Natural killer cell (primary cell): ENCODE results near the gene ABHD14A. TPM values are rescaled to one million over a fixed set of nuclear protein-coding genes. Genes with fewer than 3 reads are reported as not detected.

Source experiments
- ATAC-seq, 3 donors: fragments of 150-1000 bp in 2 of 3; fragments of 200-7000 bp in 1 of 3; cut with Tn5 transposase; 1 replicate in 1 of 3; 2 replicates in 2 of 3; pipeline ENCODE4 v1.10.0; 2021; ENCODE audit warnings: mild to moderate bottlenecking in 2 of 3, moderate library complexity in 2 of 3
- DNase-seq, 2 donors: peaks; one replicate each; pipeline versions ENCODE4 v3.0.0 to v3.0.0-alpha.2; 2013 to 2021; ENCODE audit warnings: mixed read lengths in 1 of 2
- H3K27ac ChIP-seq: one replicate; pipeline ENCODE4 v1.5.1; 2013; ENCODE audit warnings: mild to moderate bottlenecking, low read length
- H3K27me3 ChIP-seq: one replicate; pipeline ENCODE4 v1.6.1; 2013; ENCODE audit warnings: low read length; ENCODE audit not compliant: control insufficient read depth, insufficient read depth
- H3K36me3 ChIP-seq: one replicate; pipeline ENCODE4 v1.6.1; 2013; ENCODE audit warnings: low read length; ENCODE audit not compliant: control insufficient read depth, insufficient read depth
- H3K4me1 ChIP-seq: one replicate; pipeline ENCODE4 v1.6.1; 2013; ENCODE audit warnings: low read length; ENCODE audit not compliant: control insufficient read depth, insufficient read depth
- H3K4me3 ChIP-seq: one replicate; pipeline ENCODE4 v1.5.1; 2013; ENCODE audit warnings: low read length
- H3K9me3 ChIP-seq: one replicate; pipeline ENCODE4 v1.6.1; 2013; ENCODE audit warnings: low read length; ENCODE audit not compliant: control insufficient read depth, insufficient read depth
- H3K27ac Mint-ChIP-seq, 2 donors: one replicate each; pipeline ENCODE4 v1.8.0; 2022; ENCODE audit warnings: mild to moderate bottlenecking in 2 of 2, mixed read lengths in 2 of 2, moderate library complexity in 1 of 2
- H3K27me3 Mint-ChIP-seq, 2 donors: one replicate each; pipeline ENCODE4 v1.8.0; 2022; ENCODE audit warnings: low read depth in 2 of 2, mixed read lengths in 2 of 2
- H3K36me3 Mint-ChIP-seq: one replicate; pipeline ENCODE4 v1.8.0; 2022; ENCODE audit warnings: mixed read lengths
- H3K4me1 Mint-ChIP-seq, 2 donors: one replicate each; pipeline ENCODE4 v1.8.0; 2022; ENCODE audit warnings: mixed read lengths in 2 of 2
- H3K4me3 Mint-ChIP-seq: one replicate; pipeline ENCODE4 v1.8.0; 2022; ENCODE audit warnings: mild to moderate bottlenecking, moderate library complexity, mixed read lengths
- H3K9me3 Mint-ChIP-seq, 2 donors: one replicate each; pipeline ENCODE4 v1.8.0; 2022; ENCODE audit warnings: mixed read lengths in 2 of 2
- CTCF ChIP-seq: fragments of 200-600 bp; IDR thresholded peaks from one replicate; pipeline ENCODE4 v1.8.0; 2022; ENCODE audit warnings: antibody characterized with exemption
- WGBS: methylation state at CpG from one replicate; pipeline ENCODE4 v1.1.7; 2013; ENCODE audit warnings: missing lambda C conversion rate; ENCODE audit not compliant: insufficient coverage; 5-methylcytosine and 5-hydroxymethylcytosine counted together
- intact Hi-C: fragments of 100-400 bp; cut with micrococcal nuclease; formaldehyde crosslinking; loops from one replicate; pipeline ENCODE4 v1.14.2; 2022
- total RNA-seq, 4 donors: library from RNA; stranded (reverse); fragments of 120-200 nt in 1 of 4; gene quantifications; one replicate each; pipeline versions ENCODE4 v1.2.3 to v1.2.4, GENCODE V29; 2013 to 2022

The ABHD14A gene
- total RNA-seq, 3 donors from 2014 or later (not counting 1 experiment from before 2014, with no cell fraction given) = 12.0 to 14.7 (median 13.4) TPM

DNA sequence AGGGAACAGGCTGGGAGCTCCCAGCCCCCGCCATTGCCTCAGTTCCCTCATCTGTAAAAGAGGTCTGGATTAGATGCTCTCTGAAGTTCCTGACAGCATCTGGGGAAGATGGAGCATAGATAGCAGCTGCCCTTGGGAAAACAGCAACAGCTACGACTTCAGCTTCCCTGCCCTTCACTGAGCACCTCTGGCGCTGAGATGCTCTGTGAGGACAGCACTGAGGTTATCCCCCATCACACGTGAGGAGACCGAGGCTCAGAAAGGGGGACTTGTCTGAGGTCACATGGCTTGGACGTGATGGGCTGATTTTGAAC, 31.9 kb downstream of the ABHD14A start:
- H3K36me3 ChIP-seq = no peaks in the 10 kb centered on the region
- Mint-ChIP-seq H3K27me3 (no peaks in the 10 kb centered on the region), H3K4me3 (no peak overlapping the region), H3K36me3 (no peaks in the 10 kb centered on the region), H3K9me3 (no peaks in the 10 kb centered on the region), H3K4me1 (peaks cover 0 to 3% of the 10 kb centered on the region in 2 donors), H3K27ac (no peak overlapping the region)
- no peak overlapping the region for H3K4me3 ChIP-seq
- H3K27ac ChIP-seq = no peak overlapping the region
- no peaks in the 10 kb centered on the region for H3K9me3 ChIP-seq
- TF ChIP-seq CTCF = no peak
- H3K4me1 ChIP-seq = peaks cover 10% of the 10 kb centered on the region
- ATAC-seq (no peak), DNase-seq (no peak)
- intact Hi-C loops = no loop called here
- 91% methylated on average over 5 of the region's 6 CpGs for WGBS
- no peaks in the 10 kb centered on the region for H3K27me3 ChIP-seq

DNA sequence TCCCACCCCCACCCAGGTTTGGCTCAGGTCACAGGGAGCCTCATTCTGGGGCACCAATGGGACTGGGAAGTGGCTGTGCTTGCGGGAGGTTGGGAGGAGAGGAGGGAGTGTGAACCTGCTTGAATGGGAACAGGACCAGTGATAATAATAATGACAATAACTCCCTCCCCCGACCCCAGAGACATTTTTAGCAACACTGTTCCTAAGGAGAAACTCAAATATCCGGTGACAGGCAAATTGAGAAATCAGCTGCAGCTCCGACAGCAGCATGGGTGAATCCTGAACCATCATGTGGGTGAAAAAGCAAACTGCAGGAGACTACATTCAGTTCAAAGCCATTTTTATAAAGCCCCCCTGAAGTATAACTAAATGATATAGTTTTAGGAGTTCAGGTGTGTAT, 32.4 kb downstream of the ABHD14A start:
- intact Hi-C loops = no loop called here
- no peak for DNase-seq
- Histone ChIP-seq H3K9me3 (no peaks in the 10 kb centered on the region), H3K4me1 (peaks cover 8% of the 10 kb centered on the region), H3K27ac (no peak overlapping the region), H3K27me3 (no peaks in the 10 kb centered on the region), H3K4me3 (no peak overlapping the region), H3K36me3 (no peaks in the 10 kb centered on the region)
- Mint-ChIP-seq H3K36me3 (no peaks in the 10 kb centered on the region), H3K4me1 (no peaks in the 10 kb centered on the region), H3K27me3 (no peaks in the 10 kb centered on the region), H3K4me3 (no peak overlapping the region), H3K27ac (no peak overlapping the region), H3K9me3 (no peaks in the 10 kb centered on the region)
- no peak for ATAC-seq
- WGBS = 52% methylated on average over 3 of the region's 4 CpGs
- TF ChIP-seq CTCF = no peak

DNA sequence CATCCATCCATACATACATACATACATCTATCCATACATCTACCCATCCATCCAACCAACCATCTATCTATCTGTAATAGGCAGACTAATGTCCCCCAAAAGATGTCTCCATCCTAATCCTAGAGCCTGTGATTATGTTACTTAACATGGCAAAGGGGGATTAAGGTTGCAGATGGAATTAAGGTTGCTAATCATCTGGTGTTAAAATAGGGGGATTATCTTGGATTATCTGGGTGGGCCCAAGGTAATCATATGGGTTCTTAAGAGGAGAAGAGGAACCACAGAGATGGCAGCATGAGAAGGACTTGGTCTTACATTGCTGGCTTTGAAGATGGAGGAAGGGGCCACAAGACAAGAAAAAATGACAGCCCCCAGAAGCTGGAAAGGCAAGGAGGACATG, 35.6 kb downstream of the ABHD14A start:
- H3K27ac Mint-ChIP-seq = no peak overlapping the region
- intact Hi-C loops = no loop called here

More for the DNA sequence above, 35.6 kb downstream of the ABHD14A start:
- Mint-ChIP-seq H3K9me3 (no peaks in the 10 kb centered on the region), H3K36me3 (no peaks in the 10 kb centered on the region), H3K27me3 (no peaks in the 10 kb centered on the region), H3K4me3 (no peak overlapping the region), H3K4me1 (no peaks in the 10 kb centered on the region)
- TF ChIP-seq CTCF = no peak
- H3K4me3 ChIP-seq = no peak overlapping the region
- ATAC-seq = no peak
- H3K27ac ChIP-seq = no peak overlapping the region
- H3K36me3 ChIP-seq = no peaks in the 10 kb centered on the region
- H3K9me3 ChIP-seq = no peaks in the 10 kb centered on the region
- no peak for DNase-seq
- H3K27me3 ChIP-seq = no peaks in the 10 kb centered on the region
- H3K4me1 ChIP-seq = peaks cover 11% of the 10 kb centered on the region
